GM23338 (cell line): ENCODE measurements around the gene LNPEP. TPM values are rescaled to one million over a fixed set of nuclear protein-coding genes. Genes with fewer than 3 reads are reported as not detected.

Experiments
- ATAC-seq: fragments of 200-7000 bp; cut with Tn5 transposase; 3 replicates; pipeline ENCODE4 v1.9.1; 2020
- DNase-seq: peaks from one replicate; pipeline ENCODE4 v3.0.0-alpha.2; 2015; ENCODE audit warnings: low spot score
- H2AFZ ChIP-seq: fragments of 200-600 bp; sonication (generic); 2 replicates; pipeline ENCODE4 v1.8.0; 2016; ENCODE audit warnings: antibody characterized with exemption, mild to moderate bottlenecking, moderate library complexity
- H3F3A ChIP-seq: fragments of 200-600 bp; sonication (generic); replicated peaks from 2 replicates; pipeline ENCODE4 v1.8.0; 2017; ENCODE audit warnings: antibody characterized with exemption, mixed run types, low read depth
- H3K27ac ChIP-seq: fragments of 200-600 bp; sonication (generic); 2 replicates; pipeline ENCODE4 v1.6.1; 2016; ENCODE audit warnings: low read depth
- H3K27me3 ChIP-seq: fragments of 200-600 bp; sonication (generic); 2 replicates; pipeline ENCODE4 v1.8.0; 2016; ENCODE audit warnings: mild to moderate bottlenecking, mixed run types, moderate library complexity; ENCODE audit not compliant: insufficient read depth
- H3K36me3 ChIP-seq: fragments of 200-600 bp; sonication (generic); 2 replicates; pipeline ENCODE4 v1.8.0; 2016; ENCODE audit warnings: mild to moderate bottlenecking; ENCODE audit not compliant: insufficient read depth
- H3K4me1 ChIP-seq: fragments of 200-600 bp; sonication (generic); 2 replicates; pipeline ENCODE4 v1.8.0; 2016; ENCODE audit warnings: mild to moderate bottlenecking, moderate library complexity; ENCODE audit not compliant: insufficient read depth
- H3K4me2 ChIP-seq: fragments of 200-600 bp; sonication (generic); 2 replicates; pipeline ENCODE4 v1.7.1; 2017; ENCODE audit warnings: mixed run types
- H3K4me3 ChIP-seq: fragments of 200-600 bp; sonication (generic); 2 replicates; pipeline ENCODE4 v1.6.1; 2016; ENCODE audit warnings: mixed run types
- H3K79me2 ChIP-seq: fragments of 200-600 bp; sonication (generic); replicated peaks from 2 replicates; pipeline ENCODE4 v1.8.0; 2017; ENCODE audit warnings: mild to moderate bottlenecking; ENCODE audit not compliant: insufficient read depth
- H3K9me2 ChIP-seq: fragments of 200-600 bp; sonication (generic); 2 replicates; pipeline ENCODE4 v1.8.0; 2017; ENCODE audit not compliant: insufficient read depth
- H4K20me1 ChIP-seq: fragments of 200-600 bp; sonication (generic); replicated peaks from 2 replicates; pipeline ENCODE4 v1.8.0; 2017; ENCODE audit warnings: mild to moderate bottlenecking; ENCODE audit not compliant: insufficient read depth
- H3K27ac Mint-ChIP-seq: 2 replicates; pipeline ENCODE4 v1.8.0; 2020; ENCODE audit warnings: inconsistent platforms, mild to moderate bottlenecking, moderate library complexity, mixed read lengths
- H3K27me3 Mint-ChIP-seq: 3 replicates; pipeline ENCODE4 v1.8.0; 2022; ENCODE audit warnings: low read depth, mild to moderate bottlenecking, moderate library complexity, mixed read lengths, inconsistent platforms; ENCODE audit not compliant: insufficient read depth, poor library complexity
- H3K36me3 Mint-ChIP-seq: 3 replicates; pipeline ENCODE4 v1.8.0; 2021; ENCODE audit warnings: low read depth, mild to moderate bottlenecking, inconsistent platforms, moderate library complexity, mixed read lengths
- H3K4me1 Mint-ChIP-seq: 3 replicates; pipeline ENCODE4 v1.8.0; 2020; ENCODE audit warnings: mild to moderate bottlenecking, inconsistent platforms, mixed read lengths
- H3K4me3 Mint-ChIP-seq: 3 replicates; pipeline ENCODE4 v1.8.0; 2021; ENCODE audit warnings: moderate library complexity, mild to moderate bottlenecking, inconsistent platforms, mixed read lengths
- H3K9me3 Mint-ChIP-seq: 3 replicates; pipeline ENCODE4 v1.8.0; 2020; ENCODE audit warnings: moderate library complexity, mild to moderate bottlenecking, inconsistent platforms, mixed read lengths
- CREB1 ChIP-seq: fragments of 250-450 bp; sonication (Bioruptor Pico); IDR thresholded peaks from 2 replicates; pipeline ENCODE4 v1.5.0; 2020; ENCODE audit warnings: low read depth, mild to moderate bottlenecking, moderate library complexity
- EZH2 ChIP-seq: fragments of 200-600 bp; sonication (generic); IDR thresholded peaks from one replicate; pipeline ENCODE4 v1.8.0; 2017; ENCODE audit warnings: antibody characterized with exemption, mild to moderate bottlenecking, low read depth; ENCODE audit not compliant: unreplicated experiment
- JUNB ChIP-seq: IDR thresholded peaks from one replicate; pipeline ENCODE4 v1.6.1; 2016; ENCODE audit warnings: antibody characterized with exemption; ENCODE audit not compliant: unreplicated experiment
- REST ChIP-seq: IDR thresholded peaks from one replicate; pipeline ENCODE4 v1.6.1; 2018; ENCODE audit warnings: antibody characterized with exemption; ENCODE audit not compliant: unreplicated experiment
- ZNF462 ChIP-seq: fragments of 250-450 bp; sonication (Bioruptor Pico); IDR thresholded peaks from 2 replicates; pipeline ENCODE4 v1.5.0; 2020; ENCODE audit warnings: mild to moderate bottlenecking, moderate library complexity
- polyA plus RNA-seq: library from polyadenylated mRNA; unstranded; fragments of >200 nt; fragmentation: Nextera tagmentation; extraction: Ambion mirVana; gene quantifications from 2 replicates; pipeline ENCODE4 v1.2.1, GENCODE V29; 2016
- total RNA-seq: library from RNA; depleted of rRNA; stranded (reverse); fragments of >200 nt; shearing (Covaris generic); gene quantifications from 2 replicates; pipeline ENCODE4 v1.2.3, GENCODE V29; 2014

Gene LNPEP
- total and polyA plus RNA-seq, 2 experiments from 2014 or later = 1.2 to 8.3 TPM

- TF ChIP-seq ZNF462 (CRISPR knock-in tag) (no peak), CREB1 (CRISPR knock-in tag) (no peak), JUNB (no peak), EZH2 (no peak)
These were observed 131.5 kb downstream of the LNPEP start (continued) for GRCh38 chr5:97067296-97067850.

- H3K9me3 Mint-ChIP-seq = no peaks in the 10 kb centered on the region
These were observed 134.4 kb downstream of the LNPEP start for GRCh38 chr5:97070234-97070633.

More at GRCh38 chr5:97070234-97070633, 134.4 kb downstream of the LNPEP start:
- peaks cover 19% of the 10 kb centered on the region for H3K4me1 ChIP-seq
- ATAC-seq = no peak
- H4K20me1 ChIP-seq = no peaks in the 10 kb centered on the region
- no peaks in the 10 kb centered on the region for H3F3A ChIP-seq
- no peaks in the 10 kb centered on the region; the same call in 2 of the 3 replicates for H3K36me3 Mint-ChIP-seq
- no peak for DNase-seq
- no peak overlapping the region for H3K27ac ChIP-seq
- H3K79me2 ChIP-seq = no peaks in the 10 kb centered on the region
- peaks cover 18% of the 10 kb centered on the region for H3K4me1 Mint-ChIP-seq
- no peak overlapping the region for H3K4me2 ChIP-seq
- H3K4me3 ChIP-seq = no peak overlapping the region
- H3K27me3 ChIP-seq = no peaks in the 10 kb centered on the region
- no peak overlapping the region for H3K4me3 Mint-ChIP-seq
- H3K27me3 Mint-ChIP-seq = peaks cover 5% of the 10 kb centered on the region
- H2AFZ ChIP-seq = no peak overlapping the region
- TF ChIP-seq REST = no peak
- TF ChIP-seq ZNF462 (CRISPR knock-in tag) = no peak
- no peak overlapping the region for H3K27ac Mint-ChIP-seq
- no peaks in the 10 kb centered on the region; the same call in 1 of the 2 replicates for H3K9me2 ChIP-seq
- no peaks in the 10 kb centered on the region for H3K36me3 ChIP-seq
